ENCODE measurements around the gene PLEKHA7. TPM values are rescaled to one million over a fixed set of nuclear protein-coding genes. Genes with fewer than 3 reads are reported as not detected.
A peak's percentile ranks its signal among the peaks of the same experiment; 100 is the strongest.

PLEKHA7 gene
- total RNA-seq, 1 donor from 2014 or later = 37.5 TPM

DNA sequence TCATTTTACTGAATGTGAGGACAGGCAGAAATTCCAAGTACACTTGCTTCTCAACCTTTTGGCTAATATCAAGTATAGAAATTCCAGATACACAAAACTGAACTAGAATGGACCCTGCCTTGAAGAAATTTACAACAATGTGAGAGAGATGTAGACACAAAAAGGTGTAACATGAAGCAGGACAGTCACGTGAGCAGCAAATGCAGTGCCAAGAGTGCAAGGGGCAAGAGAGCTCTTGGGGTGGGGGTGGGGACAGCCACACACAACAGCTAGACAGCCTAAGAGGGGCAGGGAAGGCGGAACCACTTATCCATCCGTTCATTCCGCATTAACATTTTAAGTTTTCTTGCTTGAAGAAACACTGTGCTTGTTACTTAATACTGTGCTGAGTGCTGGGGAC is 28.9 kb downstream of the PLEKHA7 start:
- DNase-seq (ENCODE audit: low read depth) = no peak
- no peak overlapping the region for H3K4me3 ChIP-seq (ENCODE audit: low read depth, low read length)
- TF ChIP-seq, protein P1, sequence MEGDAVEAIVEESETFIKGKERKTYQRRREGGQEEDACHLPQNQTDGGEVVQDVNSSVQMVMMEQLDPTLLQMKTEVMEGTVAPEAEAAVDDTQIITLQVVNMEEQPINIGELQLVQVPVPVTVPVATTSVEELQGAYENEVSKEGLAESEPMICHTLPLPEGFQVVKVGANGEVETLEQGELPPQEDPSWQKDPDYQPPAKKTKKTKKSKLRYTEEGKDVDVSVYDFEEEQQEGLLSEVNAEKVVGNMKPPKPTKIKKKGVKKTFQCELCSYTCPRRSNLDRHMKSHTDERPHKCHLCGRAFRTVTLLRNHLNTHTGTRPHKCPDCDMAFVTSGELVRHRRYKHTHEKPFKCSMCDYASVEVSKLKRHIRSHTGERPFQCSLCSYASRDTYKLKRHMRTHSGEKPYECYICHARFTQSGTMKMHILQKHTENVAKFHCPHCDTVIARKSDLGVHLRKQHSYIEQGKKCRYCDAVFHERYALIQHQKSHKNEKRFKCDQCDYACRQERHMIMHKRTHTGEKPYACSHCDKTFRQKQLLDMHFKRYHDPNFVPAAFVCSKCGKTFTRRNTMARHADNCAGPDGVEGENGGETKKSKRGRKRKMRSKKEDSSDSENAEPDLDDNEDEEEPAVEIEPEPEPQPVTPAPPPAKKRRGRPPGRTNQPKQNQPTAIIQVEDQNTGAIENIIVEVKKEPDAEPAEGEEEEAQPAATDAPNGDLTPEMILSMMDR (conservative IDR thresholded peaks at IDR 0.05; ENCODE audit: low read depth, low read length) = no peak

DNA sequence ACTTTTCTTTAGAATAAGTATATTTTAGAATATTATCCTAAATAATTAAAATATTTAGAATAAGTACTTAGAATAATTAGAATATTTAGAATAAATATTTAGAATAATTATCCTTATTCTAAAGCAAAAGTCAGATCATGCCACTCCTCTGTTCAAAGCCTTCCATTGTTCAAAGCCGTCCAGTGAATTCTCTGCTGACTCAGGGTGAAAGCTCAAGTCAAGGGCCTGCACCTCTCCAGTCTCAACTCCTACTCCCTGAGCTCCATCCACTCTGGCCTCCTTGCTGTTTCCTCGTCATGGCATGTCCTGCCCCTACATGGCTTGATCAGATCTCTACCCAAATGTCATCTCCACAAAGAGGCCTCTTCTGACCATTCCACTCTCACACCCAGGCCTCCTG is 30.0 kb downstream of the PLEKHA7 start:
- TF ChIP-seq, protein P1 (conservative IDR thresholded peaks at IDR 0.05; ENCODE audit: low read depth, low read length) = no peak
- DNase-seq (ENCODE audit: low read depth) = no peak
- no peak overlapping the region for H3K4me3 ChIP-seq (ENCODE audit: low read depth, low read length)

- TF ChIP-seq, protein P1 (conservative IDR thresholded peaks at IDR 0.05; ENCODE audit: low read depth, low read length) = no peak
- no peak overlapping the region for H3K4me3 ChIP-seq (ENCODE audit: low read depth, low read length)
- peak; percentile 74 for DNase-seq (ENCODE audit: low read depth)
These were observed 31.4 kb downstream of the PLEKHA7 start for GRCh38 chr11:16982809-16983208.

DNA sequence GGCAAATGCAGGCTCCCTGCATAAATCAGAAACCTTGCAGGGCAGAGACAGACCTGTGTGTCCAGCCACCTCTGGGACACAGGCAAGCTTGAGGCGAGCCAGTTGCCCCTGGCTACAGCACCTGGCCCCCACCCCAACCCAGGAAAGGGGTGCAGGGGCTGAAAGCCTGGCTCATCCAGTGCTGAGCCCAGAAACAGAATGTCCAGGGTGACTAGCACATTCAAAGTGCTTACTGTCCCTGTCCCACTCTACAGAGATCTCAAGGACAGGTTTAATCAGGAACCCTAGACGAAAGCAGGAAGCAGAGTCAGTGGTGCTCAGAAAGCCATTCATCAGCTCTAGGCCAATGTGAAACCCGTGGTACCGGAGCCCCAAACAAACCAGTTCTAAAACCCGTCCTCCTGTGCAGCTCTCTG is 31.9 kb downstream of the PLEKHA7 start:
- no peak for DNase-seq (ENCODE audit: low read depth)
- TF ChIP-seq, protein P1 (conservative IDR thresholded peaks at IDR 0.05; ENCODE audit: low read depth, low read length) = no peak
- H3K4me3 ChIP-seq (ENCODE audit: low read depth, low read length) = no peak overlapping the region

- TF ChIP-seq, protein P1 (conservative IDR thresholded peaks at IDR 0.05; ENCODE audit: low read depth, low read length) = no peak
- peak; percentile 71 for DNase-seq (ENCODE audit: low read depth)
- no peak overlapping the region for H3K4me3 ChIP-seq (ENCODE audit: low read depth, low read length)
These were observed 32.5 kb downstream of the PLEKHA7 start for GRCh38 chr11:16981651-16982194.

DNA sequence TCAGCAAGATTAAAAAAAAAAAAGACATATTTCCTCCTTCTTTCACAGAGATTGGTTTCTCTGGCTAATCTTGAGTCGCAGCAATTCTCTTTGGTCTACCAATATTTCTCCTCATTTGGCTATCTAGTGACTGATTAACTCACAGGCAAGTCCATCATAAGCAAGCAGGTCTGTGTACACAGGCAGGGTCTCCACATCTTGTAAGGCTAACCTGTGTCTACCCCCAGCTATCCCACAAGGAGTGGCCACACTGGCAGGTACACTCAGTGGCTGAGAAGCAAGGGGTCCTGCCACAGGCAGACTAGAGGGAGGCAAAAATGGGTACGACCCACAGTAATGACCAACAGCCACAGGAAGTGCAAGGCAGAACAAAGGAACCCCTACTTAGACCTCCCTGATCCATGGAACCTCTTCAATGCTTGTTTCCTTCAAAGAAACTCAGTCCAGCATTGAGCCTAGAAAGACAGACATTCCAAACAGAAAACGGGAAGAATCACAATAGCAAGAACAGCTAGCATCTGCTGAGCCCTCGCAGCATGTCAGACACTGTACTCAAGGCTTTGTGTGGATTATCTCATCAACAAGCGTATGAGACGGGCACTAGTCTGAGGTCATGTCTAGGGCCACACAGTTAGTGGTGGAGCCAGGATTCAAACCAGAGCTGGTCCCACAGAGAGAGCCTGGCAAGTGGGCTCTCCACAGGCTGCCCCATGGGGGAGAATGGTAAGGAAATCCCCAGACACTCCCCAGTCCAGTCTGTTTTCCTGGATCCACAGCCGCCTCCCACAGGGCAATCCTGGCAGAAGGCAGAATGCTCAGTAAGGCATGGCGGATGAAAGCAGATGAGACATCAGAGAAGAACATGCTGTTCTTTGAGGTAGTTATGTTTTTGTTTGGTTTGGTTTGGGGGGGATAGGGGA is 34.3 kb downstream of the PLEKHA7 start:
- H3K4me3 ChIP-seq (ENCODE audit: low read depth, low read length) = no peak overlapping the region

More for the DNA sequence above, 34.3 kb downstream of the PLEKHA7 start:
- no peak for DNase-seq (ENCODE audit: low read depth)
- TF ChIP-seq, protein P1 (conservative IDR thresholded peaks at IDR 0.05; ENCODE audit: low read depth, low read length) = no peak
